Thyroid gland (tissue), 4 donors: Measurements from ENCODE around the gene HHIPL2. TPM values are rescaled to one million over a fixed set of nuclear protein-coding genes. Genes with fewer than 3 reads are reported as not detected.

Source experiments
- DNase-seq, 2 donors: peaks; one replicate each; pipeline ENCODE4 v3.0.0-alpha.2; 2019
- H3K27ac ChIP-seq, 3 donors: fragments of 200-600 bp; sonication (generic); 1 replicate in 2 of 3; 2 replicates in 1 of 3; pipeline ENCODE4 v1.5.1; 2016 to 2019; ENCODE audit warnings: mild to moderate bottlenecking in 1 of 3, moderate library complexity in 1 of 3
- H3K27me3 ChIP-seq: fragments of 200-600 bp; sonication (generic); one replicate; pipeline ENCODE4 v1.5.1; 2019
- H3K36me3 ChIP-seq, 2 donors: fragments of 200-600 bp; sonication (generic); one replicate each; pipeline ENCODE4 v1.5.1; 2016 to 2019
- H3K4me1 ChIP-seq, 2 donors: fragments of 200-600 bp; sonication (generic); one replicate each; pipeline ENCODE4 v1.5.1; 2017 to 2019
- H3K4me3 ChIP-seq, 3 donors: fragments of 200-600 bp; sonication (generic); replicated peaks in 1 of 3; 1 replicate in 2 of 3; 2 replicates in 1 of 3; pipeline ENCODE4 v1.5.1; 2016; ENCODE audit warnings: mild to moderate bottlenecking in 1 of 3
- H3K9me3 ChIP-seq: fragments of 200-600 bp; sonication (generic); one replicate; pipeline ENCODE4 v1.5.1; 2017
- POLR2A ChIP-seq, 2 donors: fragments of 450-650 bp; IDR thresholded peaks; one replicate each; pipeline ENCODE4 v1.6.1; 2017; ENCODE audit warnings: antibody characterized with exemption in 2 of 2, mild to moderate bottlenecking in 2 of 2, moderate library complexity in 1 of 2
- WGBS, 2 donors: methylation state at CpG; one replicate each; pipeline ENCODE4 v1.1.5; 2017; 5-methylcytosine and 5-hydroxymethylcytosine counted together
- intact Hi-C: fragments of 100-400 bp; cut with DNase I; formaldehyde crosslinking; loops from one replicate; pipeline ENCODE4 v1.15.1; 2023
- total RNA-seq, 4 donors: library from RNA; depleted of rRNA; stranded (reverse); fragments of >200 nt; gene quantifications; one replicate each; pipeline ENCODE4 v1.2.3, GENCODE V29; 2016
- TF ChIP-seq, protein P1 (sequence below), 6 experiments: fragments of 200-600 bp in 3 of 6; fragments of 450-650 bp in 3 of 6; sonication (generic) in 3 of 6; IDR thresholded peaks; one replicate each; pipeline ENCODE4 v1.5.1; 2016 to 2019; ENCODE audit warnings: antibody characterized with exemption in 6 of 6, mild to moderate bottlenecking in 2 of 6, inconsistent platforms in 1 of 6, moderate library complexity in 1 of 6

The HHIPL2 gene
- total RNA-seq: 1 to 10 TPM in 3 of 4 donors, under 1 TPM in 1; 0.78 to 4.3 (median 1.9) TPM

DNA sequence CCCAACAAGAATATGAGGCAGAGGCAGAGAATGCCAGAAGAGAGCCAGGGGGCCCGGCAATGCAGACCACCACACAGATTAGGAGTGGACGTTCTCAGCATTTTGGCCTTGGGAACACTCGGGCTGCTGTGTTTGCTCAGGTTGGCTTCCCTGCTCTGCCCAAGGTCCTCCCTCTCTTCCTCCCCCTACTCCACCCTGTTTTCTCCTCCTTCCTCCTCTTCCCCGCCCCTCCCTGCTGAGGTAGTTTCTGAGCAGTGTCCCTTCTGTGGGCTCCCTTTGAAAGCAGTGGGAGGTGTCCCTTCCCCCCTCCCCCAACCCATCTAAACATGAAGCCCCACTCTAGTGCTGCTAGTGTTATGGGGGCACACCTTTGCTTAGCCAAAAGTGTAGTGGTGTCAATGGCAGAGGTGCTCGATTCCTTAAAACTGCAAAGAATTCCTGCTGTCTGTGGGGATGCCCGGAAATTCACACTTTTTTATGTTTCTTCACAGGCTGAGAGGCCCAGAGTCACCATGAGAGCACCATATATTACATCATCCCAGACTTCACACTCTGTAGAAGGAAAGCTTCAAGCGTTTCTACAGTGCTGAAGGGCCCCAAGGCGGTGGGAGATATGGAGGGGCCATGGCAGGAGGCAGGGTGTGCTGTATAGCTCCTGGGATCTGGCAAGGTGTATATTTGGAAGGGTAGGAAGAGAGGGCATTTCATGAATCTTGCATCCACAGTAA, at the start of gene HHIPL2:
Gene HHIPL2, minus strand, starts transcription at position 161 of the 728 bp plus-strand sequence. Its CDS starts 60 bp downstream, at position 101.
- peaks cover 3 to 18% of the 10 kb centered on the region in 2 donors for H3K4me1 ChIP-seq
- no peaks in the 10 kb centered on the region for H3K27me3 ChIP-seq
- no peak for TF ChIP-seq POLR2A (IDR thresholded peaks at IDR 0.05)
- TF ChIP-seq, protein P1, sequence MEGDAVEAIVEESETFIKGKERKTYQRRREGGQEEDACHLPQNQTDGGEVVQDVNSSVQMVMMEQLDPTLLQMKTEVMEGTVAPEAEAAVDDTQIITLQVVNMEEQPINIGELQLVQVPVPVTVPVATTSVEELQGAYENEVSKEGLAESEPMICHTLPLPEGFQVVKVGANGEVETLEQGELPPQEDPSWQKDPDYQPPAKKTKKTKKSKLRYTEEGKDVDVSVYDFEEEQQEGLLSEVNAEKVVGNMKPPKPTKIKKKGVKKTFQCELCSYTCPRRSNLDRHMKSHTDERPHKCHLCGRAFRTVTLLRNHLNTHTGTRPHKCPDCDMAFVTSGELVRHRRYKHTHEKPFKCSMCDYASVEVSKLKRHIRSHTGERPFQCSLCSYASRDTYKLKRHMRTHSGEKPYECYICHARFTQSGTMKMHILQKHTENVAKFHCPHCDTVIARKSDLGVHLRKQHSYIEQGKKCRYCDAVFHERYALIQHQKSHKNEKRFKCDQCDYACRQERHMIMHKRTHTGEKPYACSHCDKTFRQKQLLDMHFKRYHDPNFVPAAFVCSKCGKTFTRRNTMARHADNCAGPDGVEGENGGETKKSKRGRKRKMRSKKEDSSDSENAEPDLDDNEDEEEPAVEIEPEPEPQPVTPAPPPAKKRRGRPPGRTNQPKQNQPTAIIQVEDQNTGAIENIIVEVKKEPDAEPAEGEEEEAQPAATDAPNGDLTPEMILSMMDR (IDR thresholded peaks at IDR 0.05): no peak
- no peaks in the 10 kb centered on the region for H3K9me3 ChIP-seq
- WGBS, 2 donors: 58 to 63% methylated on average over 8 of the region's 8 CpGs
- no peak for DNase-seq
- intact Hi-C loops: no loop called here
- peak within 1 kb of the TSS in 1 of 3 donors; percentile 71 for H3K27ac ChIP-seq
- no peaks in the 10 kb centered on the region for H3K36me3 ChIP-seq
- H3K4me3 ChIP-seq: no peak within 1 kb of the TSS

DNA sequence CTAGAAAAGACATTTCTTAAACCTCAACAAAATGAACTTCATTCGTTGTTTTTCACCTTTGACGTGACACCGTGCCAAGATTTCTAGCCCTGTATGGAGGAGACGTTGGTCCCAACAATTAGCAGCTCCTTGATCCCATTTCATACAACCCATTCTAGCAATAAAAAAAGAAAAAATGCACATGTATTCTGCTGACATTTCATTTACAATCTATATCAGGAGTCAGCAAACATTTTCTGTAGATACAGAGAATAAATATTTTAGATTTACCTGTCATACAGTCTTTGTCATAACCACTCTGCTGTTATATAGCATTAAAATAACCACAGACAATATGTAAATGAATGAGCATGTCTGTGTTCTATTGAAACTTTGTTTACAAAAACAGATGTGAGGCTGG, 48.8 kb upstream of the HHIPL2 start:
- H3K27me3 ChIP-seq: no peaks in the 10 kb centered on the region
- H3K36me3 ChIP-seq: no peaks in the 10 kb centered on the region
- no peaks in the 10 kb centered on the region for H3K4me1 ChIP-seq
- no peak overlapping the region for H3K27ac ChIP-seq
- no peaks in the 10 kb centered on the region for H3K9me3 ChIP-seq
- TF ChIP-seq, protein P1 (IDR thresholded peaks at IDR 0.05): no peak
- no peak for TF ChIP-seq POLR2A (IDR thresholded peaks at IDR 0.05)
- intact Hi-C loops: no loop called here
- WGBS, 2 donors: 83 to 86% methylated on average over 4 of the region's 4 CpGs
- no peak overlapping the region for H3K4me3 ChIP-seq
- no peak for DNase-seq

DNA sequence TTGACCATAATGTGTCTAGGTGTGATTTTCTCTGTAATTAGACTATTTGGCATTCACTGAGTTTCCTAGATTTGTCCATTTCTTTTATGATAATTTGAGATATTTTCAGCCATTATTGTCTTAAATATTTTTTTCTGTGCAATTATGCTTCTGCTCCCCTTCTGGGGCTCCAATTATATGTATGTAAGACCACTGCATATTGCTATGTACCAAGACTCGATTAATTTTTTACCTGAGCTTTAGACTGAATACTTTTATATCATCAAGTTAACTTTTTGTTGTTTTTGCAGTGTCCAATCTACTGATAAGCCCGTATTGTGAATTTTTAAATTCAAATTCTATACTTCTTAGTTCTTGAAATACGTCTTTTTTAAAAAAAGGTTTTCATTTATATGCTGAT, 46.9 kb upstream of the HHIPL2 start:
- intact Hi-C loops: no loop called here
- Histone ChIP-seq H3K4me3 (no peak overlapping the region), H3K27me3 (no peaks in the 10 kb centered on the region), H3K27ac (no peak overlapping the region), H3K4me1 (peaks cover 6% of the 10 kb centered on the region in 2 donors), H3K9me3 (no peaks in the 10 kb centered on the region), H3K36me3 (no peaks in the 10 kb centered on the region)
- TF ChIP-seq, protein P1 (IDR thresholded peaks at IDR 0.05): no peak
- TF ChIP-seq POLR2A (IDR thresholded peaks at IDR 0.05): no peak
- 90 to 95% methylated on average over 3 of the region's 3 CpGs for WGBS, 2 donors
- no peak for DNase-seq

DNA sequence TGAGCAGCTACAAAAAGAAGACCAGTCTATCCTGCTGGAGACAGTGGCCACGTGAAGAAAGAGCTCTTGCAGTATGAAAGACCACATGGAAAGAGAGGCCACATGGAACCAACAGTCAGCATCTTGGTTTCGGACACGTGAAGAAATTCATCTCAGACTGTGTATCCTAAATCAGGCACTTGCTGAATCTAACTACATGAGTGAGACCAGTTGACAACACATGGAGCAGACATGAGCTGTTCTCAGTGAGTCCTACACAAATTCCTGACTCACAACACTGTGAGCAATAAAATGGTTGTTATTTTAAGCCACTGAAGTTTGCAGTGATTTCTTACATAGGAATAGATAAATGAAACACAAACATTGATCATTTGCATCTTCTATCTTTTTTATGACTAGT, 44.3 kb upstream of the HHIPL2 start:
- intact Hi-C loops: no loop called here
- no peaks in the 10 kb centered on the region for H3K36me3 ChIP-seq
- no peak overlapping the region for H3K27ac ChIP-seq
- H3K27me3 ChIP-seq: no peaks in the 10 kb centered on the region
- TF ChIP-seq, protein P1 (IDR thresholded peaks at IDR 0.05): no peak
- no peak for TF ChIP-seq POLR2A (IDR thresholded peaks at IDR 0.05)
- H3K4me3 ChIP-seq: no peak overlapping the region
- WGBS, 2 donors: 80 to 81% methylated on average over 3 of the region's 3 CpGs
- no peak for DNase-seq
- H3K4me1 ChIP-seq: peaks cover 13 to 18% of the 10 kb centered on the region in 2 donors
- H3K9me3 ChIP-seq: no peaks in the 10 kb centered on the region
